ENCODE measurements around the gene SLC16A6.
"Not testable (repeated sequence)": the region's sequence is repeated elsewhere in the genome, so short reads cannot be mapped to it uniquely, and the experiment has no call there.

SLC16A6 gene

DNA sequence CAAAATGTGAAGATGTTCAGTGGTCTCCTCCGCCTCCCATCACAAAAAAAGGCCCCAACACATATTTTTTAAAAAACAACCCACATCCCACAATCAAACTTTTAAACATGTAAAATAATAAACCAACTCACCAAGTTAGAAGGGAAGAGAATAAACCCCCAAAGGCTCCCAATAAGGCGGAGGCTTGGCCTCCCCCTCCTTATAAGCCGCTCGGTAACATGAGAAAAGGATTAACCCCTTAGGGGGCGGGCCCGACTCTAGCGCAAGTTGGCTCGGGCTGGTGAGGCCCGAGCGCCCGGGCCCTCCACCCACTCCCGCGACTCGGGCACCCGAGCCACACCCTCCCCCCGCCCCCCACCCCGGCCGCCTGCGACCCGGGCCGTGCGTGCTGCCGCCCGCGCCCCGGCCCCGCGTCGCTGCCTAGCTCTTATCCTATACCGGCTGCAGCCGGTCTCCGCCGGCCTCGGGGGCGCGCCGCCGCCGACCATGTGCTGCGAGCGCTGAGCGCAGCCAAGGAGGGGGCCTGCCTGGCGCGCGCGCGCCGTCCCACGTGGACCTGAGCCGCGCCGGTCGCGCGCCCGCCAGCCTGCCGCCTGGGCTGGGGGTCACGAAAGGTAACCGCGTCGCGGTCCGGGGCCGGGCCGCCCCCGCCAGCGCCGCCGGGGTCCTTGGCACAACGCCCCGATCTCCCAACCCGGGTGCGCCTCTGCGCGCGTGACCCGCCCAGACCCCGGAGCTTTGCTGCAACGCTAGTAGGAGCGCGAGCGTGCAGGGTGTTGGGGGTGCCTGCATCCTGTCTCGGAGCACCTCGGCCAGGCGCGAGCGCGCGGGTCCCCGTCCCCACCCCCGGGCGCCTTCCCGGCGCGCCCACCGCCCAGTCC is at the start of gene SLC16A6, which contains the start of gene ARSG:
TSS of gene SLC16A6 (minus strand) at position 173 of the 881 bp plus-strand sequence. CDS start 12,807 bp downstream, outside the sequence.
TSS of gene ARSG (plus strand) at position 541 of the 881 bp plus-strand sequence. CDS start 15,999 bp downstream, outside the sequence.
- peak; percentile 23 to 95 (median 66) for DNase-seq
- intact Hi-C loops (cut with DNase I): no loop called here

DNA sequence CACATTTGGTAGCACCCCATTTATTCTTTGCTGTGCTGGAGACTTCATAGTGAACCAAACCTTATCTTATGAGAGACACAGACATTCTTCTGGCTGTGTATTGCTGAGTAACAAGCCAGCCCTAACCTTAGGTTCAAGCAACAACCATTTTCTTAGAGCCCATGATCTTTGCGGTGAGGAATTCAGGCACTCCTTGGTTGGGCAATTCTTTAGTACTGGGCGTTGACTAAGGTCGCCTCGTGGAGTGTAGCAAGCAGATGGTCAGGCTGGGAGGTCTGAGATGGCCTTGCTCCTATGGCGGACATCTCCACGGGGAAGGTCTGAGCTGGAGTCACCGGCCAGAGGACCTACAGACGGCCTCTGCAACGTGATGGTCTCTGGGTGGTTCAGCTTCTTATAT is 43.5 kb upstream of the SLC16A6 start:
- no peak for DNase-seq
- intact Hi-C loops (cut with DNase I): no loop called here

DNA sequence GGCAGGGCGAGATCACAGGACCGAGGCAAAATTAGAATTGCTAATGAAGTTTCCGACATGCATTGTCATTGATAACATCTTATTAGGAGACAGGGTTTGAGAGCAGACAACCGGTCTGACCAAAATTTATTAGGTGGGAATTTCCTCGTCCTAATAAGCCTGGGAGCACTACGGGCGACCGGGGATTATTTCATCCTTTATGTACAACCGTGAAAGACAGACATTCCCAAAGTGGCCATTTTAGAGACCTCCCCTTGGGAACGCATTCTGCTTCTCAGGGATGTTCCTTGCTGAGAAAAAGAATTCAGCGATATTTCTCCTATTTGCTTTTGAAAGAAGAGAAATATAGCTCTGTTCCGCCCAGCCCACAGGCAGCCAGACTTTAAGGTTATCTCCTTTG is 41.0 kb upstream of the SLC16A6 start:
- intact Hi-C loops (cut with DNase I); DNase-seq: not testable (repeated sequence)

- DNase-seq: no peak
- intact Hi-C loops (cut with DNase I): no loop called here
Measured at GRCh38 chr17:68329331-68329730, 38.4 kb upstream of the SLC16A6 start.

- intact Hi-C loops (cut with DNase I): no loop called here
- DNase-seq: no peak
Measured at GRCh38 chr17:68328676-68329075, 37.7 kb upstream of the SLC16A6 start.

GRCh38 chr17:68327823-68328557 is 37.1 kb upstream of the SLC16A6 start:
- DNase-seq: no peak
- intact Hi-C loops (cut with DNase I): no loop called here

- intact Hi-C loops (cut with DNase I): no loop called here
- DNase-seq: no peak
Measured at GRCh38 chr17:68326681-68327080, 35.8 kb upstream of the SLC16A6 start.

DNA sequence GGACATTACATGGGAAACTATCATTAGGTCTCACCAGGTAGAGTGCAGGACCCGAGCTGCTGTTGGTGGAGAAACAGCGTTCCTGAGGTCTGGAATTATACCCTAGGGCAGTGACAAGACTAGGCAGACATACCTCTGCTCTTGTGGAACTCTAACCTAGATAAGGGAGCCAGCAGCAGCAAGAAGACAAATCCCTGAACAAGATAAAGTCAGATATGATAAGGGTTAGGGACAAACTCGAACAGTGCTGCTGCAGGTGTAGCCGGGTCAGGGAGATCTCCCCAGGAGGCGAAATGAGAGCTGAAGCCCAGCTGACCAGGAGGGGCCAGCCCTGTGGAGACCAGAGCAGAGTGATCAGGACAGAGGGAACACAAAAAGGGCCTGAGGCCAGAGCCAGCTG is 35.0 kb upstream of the SLC16A6 start:
- DNase-seq: no peak
- intact Hi-C loops (cut with DNase I): no loop called here

- DNase-seq: no peak
Measured at GRCh38 chr17:68324654-68325336, 33.9 kb upstream of the SLC16A6 start.

GRCh38 chr17:68324114-68324513 is 33.2 kb upstream of the SLC16A6 start:
- intact Hi-C loops (cut with DNase I): no loop called here
- no peak for DNase-seq

More at GRCh38 chr17:68324654-68325336, 33.9 kb upstream of the SLC16A6 start:
- intact Hi-C loops (cut with DNase I): no loop called here

DNA sequence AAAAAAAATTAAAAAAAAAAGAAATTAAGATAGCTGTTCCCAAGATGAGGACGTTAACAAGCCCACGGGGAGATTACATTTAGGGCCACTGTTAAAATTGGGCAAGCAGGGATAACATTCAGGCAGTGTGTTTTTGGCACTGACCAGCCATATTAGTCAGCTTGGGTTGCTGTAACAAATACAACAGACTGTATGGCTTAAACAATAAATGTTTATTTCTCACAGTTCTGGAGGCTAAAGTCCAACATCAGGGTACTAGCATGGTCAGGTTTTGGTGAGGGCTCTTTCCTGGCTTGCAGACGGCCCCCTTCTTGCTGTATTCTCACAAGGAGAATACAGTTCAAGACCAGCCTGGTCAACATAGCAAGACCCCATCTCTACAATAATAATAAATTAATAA is 31.7 kb upstream of the SLC16A6 start:
- DNase-seq: no peak
- intact Hi-C loops (cut with DNase I): no loop called here

DNA sequence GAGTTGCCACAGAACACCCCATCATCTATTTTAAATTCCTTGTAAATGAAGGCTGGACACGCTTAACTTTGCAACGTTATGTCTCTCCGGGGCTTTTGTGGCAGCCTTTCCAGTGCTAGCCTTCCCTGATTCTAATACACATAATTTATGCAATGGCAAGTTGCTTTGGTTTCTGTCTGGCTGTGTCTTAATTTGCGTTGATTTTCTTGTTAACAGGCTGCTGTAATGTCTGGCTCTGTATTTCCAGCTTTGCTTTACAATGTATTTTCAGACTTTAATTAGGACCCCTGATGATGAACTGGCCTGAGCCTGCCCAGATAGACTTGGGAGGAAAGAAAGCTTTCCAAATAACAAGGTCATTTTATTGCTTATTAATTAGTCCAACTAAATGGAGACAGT is 30.6 kb upstream of the SLC16A6 start:
- no peak for DNase-seq
- intact Hi-C loops (cut with DNase I): no loop called here

DNA sequence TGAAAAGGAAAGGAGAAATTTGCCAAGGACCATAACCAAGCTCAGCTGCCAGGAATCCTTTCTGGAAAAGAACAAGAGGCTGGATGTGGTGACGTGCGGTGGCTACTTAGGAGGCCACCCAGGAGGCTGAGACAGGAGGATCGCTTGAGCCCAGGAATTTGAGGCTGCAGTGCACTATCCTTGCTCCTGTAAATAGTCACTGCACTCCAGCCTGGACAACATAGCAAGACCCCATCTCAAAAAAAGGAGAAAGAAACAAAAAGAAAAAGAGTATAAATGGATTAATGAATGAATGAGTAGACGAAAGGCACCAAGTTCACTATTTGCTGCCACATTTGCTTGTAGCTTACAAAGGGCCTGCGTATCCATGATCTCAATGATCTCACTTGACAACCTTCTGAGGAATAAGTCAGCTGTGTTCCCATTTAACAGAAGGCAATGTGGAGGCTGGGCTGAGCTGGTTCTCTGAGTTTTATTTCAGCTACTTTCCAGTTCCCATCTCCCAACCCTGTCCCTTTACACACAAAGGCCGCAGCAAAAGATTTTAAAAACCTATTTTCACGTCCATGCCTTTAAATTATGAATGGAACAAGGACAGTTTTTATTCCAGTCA is 30.1 kb upstream of the SLC16A6 start:
- no peak for DNase-seq

GRCh38 chr17:68320311-68320865 is 29.5 kb upstream of the SLC16A6 start:
- intact Hi-C loops (cut with DNase I): no loop called here
- DNase-seq: no peak

More for the DNA sequence above, 30.1 kb upstream of the SLC16A6 start:
- intact Hi-C loops (cut with DNase I): no loop called here

- intact Hi-C loops (cut with DNase I): no loop called here
- DNase-seq: no peak
Measured at GRCh38 chr17:68319410-68320162, 28.7 kb upstream of the SLC16A6 start.

DNA sequence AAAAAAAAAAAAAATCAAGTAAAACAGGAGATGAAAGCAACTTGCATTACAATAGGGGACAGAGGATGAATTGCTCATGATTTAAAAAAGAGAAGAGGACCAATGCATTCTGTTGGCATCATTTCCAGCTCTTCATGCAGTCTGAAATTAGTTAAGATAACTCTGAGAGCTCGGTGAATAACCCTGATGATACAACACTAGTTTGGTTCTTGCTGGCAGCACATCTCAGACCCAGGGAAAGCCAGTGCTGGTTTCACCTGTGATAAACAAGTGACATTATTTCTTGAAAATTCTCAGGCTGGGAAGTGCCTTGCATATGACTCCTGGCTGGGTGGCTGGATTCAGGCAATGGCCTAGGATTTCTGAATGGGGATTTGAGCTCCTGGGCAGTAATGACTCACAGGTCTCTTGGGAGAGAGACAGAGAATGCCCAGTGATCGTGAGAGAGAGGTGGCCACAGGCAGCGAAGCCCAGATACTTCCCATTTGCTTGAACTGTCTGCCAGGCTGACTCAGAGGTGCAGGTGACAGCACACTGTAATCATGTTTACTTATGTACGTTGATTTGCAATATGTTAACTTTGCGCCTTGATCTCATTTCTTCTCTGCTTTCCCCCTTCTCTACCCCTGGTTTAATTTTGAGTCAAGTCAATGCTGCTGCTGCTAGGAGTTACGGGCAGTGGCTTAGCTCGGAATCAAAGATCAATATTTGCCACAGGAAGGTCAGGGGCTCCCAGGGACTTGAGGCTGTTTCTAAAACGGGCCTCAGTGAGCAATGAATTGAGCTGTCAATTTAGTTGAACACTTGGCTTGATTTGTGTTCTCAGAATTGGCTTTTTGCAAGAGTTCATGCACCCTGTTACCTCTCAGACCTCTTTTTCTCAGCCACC is 27.4 kb upstream of the SLC16A6 start:
- DNase-seq: no peak
- intact Hi-C loops (cut with DNase I): no loop called here

- intact Hi-C loops (cut with DNase I): no loop called here
- DNase-seq: no peak
Measured at GRCh38 chr17:68317458-68317857, 26.5 kb upstream of the SLC16A6 start.

- DNase-seq: no peak
- intact Hi-C loops (cut with DNase I): no loop called here
Measured at GRCh38 chr17:68315930-68316329, 25.0 kb upstream of the SLC16A6 start.
